Measurements from ENCODE around the gene CLTA.

- TF ChIP-seq MEIS1 (CRISPR knock-in tag; IDR thresholded peaks at IDR 0.05; ENCODE audit: borderline replicate concordance) (no peak), ZNF585B (tag by site-specific recombination; IDR thresholded peaks at IDR 0.05) (no peak), ZNF404 (tag by site-specific recombination; IDR thresholded peaks at IDR 0.05) (no peak), SCRT2 (tag by site-specific recombination; IDR thresholded peaks at IDR 0.05) (no peak), ZNF548 (tag by site-specific recombination; IDR thresholded peaks at IDR 0.05) (no peak), ZNF354C (tag by site-specific recombination; IDR thresholded peaks at IDR 0.05; ENCODE audit: borderline replicate concordance, low read depth) (no peak), BCL11B (tag by site-specific recombination; IDR thresholded peaks at IDR 0.05; ENCODE audit: low read depth) (no peak), CTCF (tag by site-specific recombination; IDR thresholded peaks at IDR 0.05) (no peak)
Observed at GRCh38 chr9:36177571-36177970, 13.2 kb upstream of the CLTA start.
